HG02763 (cell line): Measurements from ENCODE around the gene BRWD1.

Experiments used
- ATAC-seq: cut with Tn5 transposase; IDR thresholded peaks from one replicate; pipeline ENCODE4 v1.9.1; 2021; ENCODE audit warnings: mild to moderate bottlenecking, moderate library complexity; ENCODE audit not compliant: unreplicated experiment

BRWD1 gene

GRCh38 chr21:39330001-39330400 lies 16.6 kb upstream of the BRWD1 start:
- ATAC-seq: no peak

GRCh38 chr21:39327727-39328126 lies 14.3 kb upstream of the BRWD1 start:
- no peak for ATAC-seq

DNA sequence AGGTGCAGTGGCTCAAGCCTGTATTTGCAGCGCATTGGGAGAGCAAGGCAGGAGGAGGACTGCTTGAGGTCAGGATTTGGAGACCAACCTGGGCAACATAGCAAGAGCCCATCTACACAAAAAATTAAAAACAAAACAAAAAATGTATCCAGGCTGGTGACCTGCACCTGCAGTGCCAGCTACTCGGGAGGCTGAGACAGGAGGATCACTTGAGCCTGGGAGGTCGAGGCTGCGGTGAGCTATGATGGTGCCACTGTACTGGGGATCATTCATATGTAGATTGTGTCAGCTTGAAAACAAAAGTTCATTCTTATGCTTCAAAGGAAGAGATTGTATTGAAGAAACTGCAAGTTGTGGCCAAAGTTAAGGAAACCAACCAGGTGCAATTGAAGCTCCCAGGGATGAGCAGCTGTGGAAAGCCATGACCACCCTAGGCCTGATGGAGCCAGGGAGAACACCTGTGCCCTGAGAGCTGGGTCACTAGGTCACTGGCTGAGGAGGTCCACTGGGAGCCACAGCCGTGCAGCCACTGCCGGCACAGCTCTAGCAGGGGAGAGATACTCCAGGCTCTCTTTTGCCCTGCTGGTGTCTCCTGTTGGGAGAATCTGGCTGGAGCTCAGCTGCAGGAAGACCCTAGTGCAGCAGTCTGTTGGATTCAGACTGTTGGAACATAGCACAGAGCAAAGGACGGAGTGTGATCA lies 13.3 kb upstream of the BRWD1 start:
- ATAC-seq: no peak

DNA sequence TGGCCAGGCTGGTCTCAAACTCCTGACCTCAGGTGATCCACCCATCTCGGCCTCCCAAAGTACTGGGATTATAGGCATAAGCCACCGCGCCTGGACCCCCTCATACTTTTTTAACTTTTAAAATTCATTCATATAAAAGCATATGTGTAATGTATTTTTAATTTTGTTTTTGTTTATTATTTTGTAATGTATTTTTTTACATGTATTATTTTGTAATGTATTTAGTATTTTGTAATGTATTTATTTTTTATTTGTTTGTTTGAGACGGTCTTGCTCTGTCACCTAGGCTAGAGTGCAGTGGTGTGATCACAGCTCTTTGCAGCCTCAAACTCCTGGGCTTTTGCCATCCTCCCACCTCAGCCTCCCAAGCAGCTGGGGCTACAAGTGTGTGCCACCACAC lies 12.0 kb upstream of the BRWD1 start:
- no peak for ATAC-seq

- ATAC-seq: no peak
These were observed 8.0 kb upstream of the BRWD1 start for GRCh38 chr21:39321424-39321823.

- no peak for ATAC-seq
These were observed 6.4 kb upstream of the BRWD1 start for GRCh38 chr21:39319814-39320332.

DNA sequence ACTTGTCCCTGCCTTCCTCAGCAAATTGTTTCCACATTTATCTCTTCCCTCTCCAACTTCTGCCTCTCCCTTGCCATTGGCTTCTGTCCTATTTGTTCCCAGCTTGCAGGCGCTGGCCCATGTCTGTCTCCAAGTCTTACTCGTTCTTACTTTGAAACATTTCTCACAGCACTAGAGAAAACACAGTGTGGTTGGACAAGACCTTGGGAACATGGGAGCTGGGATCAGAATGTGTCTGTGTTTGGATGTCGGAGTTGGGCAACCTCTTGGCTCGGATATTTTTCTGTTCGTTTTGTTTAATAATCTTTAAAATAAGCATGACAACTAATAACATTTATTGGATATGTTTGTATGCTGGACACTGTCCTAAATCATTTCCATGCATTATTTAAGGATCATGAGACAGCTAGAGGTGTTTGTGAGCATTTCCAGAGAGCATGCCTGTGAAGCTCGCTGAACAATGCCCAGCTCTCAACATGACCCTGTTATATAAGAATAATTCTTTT lies 5.9 kb upstream of the BRWD1 start:
- ATAC-seq: no peak

- ATAC-seq: no peak
These were observed 4.9 kb upstream of the BRWD1 start for GRCh38 chr21:39318091-39318959.

DNA sequence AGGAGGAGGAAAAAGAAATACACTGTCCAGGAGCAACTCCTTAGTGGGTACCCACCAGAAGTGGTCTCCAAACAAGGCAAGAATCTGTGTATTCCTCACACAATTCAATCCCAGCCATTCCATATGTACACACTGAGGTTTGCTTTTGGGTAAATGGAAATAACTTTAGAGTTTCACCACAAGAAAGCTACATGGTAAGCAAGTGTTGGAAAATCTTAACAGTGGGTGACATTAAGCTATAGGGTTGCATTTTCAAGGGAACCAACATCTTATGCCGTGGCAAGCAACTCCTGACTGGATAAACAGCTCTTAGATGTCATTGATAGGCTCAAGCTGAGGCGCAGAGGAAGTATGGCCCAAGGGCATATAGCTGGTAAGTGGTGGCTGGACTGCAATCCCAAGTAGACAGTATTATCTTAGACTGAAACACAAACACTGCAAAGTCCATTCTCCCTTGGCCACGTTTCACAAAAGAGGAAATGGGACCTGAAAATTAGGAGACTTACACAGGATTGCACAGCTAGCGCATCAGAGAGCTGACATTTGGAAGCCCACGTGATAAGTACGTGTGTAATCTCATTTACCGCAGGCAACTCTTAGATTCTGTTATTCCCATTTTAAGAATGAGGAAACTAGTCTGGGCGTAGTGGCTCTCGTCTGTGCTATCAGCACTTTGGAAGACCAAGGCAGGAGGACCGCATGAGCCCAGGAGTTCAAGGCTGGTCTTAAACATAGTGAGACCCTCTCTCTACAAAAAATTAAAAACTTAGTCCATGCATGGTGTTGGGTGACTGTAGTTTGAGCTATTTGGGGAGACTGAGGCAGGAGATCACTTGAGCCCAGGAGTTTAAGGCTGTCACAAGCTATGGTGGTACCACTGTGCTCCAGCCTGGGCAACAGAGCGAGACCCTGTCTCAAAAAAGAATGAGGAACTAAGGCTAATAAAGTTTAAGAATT lies 4.0 kb upstream of the BRWD1 start:
- no peak for ATAC-seq

DNA sequence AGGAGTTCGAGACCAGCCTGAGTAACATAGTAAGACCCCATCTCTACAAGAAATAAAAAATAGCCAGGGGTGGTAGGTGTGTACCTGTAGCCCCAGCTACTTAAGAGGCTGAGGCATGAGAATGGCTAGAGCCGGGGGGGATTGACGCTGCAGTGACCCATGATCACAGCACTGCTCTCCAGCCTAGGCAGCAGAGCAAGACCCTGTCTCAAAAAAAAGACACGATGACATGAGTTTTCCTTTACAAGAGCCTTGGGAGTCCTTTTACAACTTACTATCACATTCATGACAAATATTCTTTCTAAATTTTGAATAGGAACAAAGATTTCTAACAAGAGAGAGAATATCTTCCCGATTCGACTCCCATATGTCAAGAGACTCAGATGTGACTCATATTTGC lies 3.3 kb upstream of the BRWD1 start:
- no peak for ATAC-seq

DNA sequence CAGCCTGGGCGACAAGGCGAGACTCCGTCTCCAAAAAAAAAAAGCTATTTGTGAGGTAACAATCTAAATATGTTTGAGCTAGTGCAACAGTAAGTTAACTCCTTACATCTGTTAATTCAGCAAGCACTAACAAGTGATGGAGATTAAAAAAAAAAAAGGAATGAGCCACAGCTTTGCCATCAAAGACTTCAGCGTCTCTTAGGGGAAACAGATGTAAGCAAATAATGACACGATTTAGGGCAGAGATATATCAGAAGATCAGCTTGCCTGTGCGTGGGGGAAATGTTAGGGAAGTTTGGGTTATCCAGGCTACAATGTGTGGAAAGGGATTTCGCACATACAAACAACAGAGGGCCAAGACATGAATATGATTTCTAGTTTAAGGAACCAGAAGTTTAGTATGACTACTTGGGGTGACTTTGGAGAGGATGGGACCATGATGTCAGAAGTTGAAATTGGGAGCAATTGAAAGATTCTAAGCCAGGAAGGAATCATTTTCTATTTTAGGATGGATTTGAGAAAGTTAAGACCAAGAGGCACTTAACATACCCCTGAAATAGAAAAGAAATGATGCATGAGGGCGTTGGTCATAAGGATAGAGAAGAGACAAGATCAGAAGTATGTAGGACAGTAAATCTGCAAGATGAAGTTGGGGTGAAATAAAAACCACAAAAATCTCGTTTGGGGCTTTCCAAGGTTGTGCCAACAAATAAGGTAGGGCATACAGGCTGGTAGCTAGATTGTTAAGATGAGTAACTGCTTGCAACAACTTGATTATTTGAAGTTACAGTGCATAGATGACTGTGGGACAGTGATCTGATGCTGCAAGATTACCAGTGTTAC lies 2.4 kb upstream of the BRWD1 start:
- ATAC-seq: no peak

- no peak for ATAC-seq
These were observed 953 bp upstream of the BRWD1 start for GRCh38 chr21:39314143-39315027.

- ATAC-seq: peak; percentile 2
These were observed 326 bp downstream of the BRWD1 start for GRCh38 chr21:39313042-39313570.

GRCh38 chr21:39312112-39313041 lies 1.1 kb downstream of the BRWD1 start:
- peak; percentile 80 for ATAC-seq

- ATAC-seq: no peak
These were observed 2.3 kb downstream of the BRWD1 start for GRCh38 chr21:39311164-39311563.

- ATAC-seq: no peak
These were observed 6.0 kb downstream of the BRWD1 start for GRCh38 chr21:39307466-39307865.

DNA sequence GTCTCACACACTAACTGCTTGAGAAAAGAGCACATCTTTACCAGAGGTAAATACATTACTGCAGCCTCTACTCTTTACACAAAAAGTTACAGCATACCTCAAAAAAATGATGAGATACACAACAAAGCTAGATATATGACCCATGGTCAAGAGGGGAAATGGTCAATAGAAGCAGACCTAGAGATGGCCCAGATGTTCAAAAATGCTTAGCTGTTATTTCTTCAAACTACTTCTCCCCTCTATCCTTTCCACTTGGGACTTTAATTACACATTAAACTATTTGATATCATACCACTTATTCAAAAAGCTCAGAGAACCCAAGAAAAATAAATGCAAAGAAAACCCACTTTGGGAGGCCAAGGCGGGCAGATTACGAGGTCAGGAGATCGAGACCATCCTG lies 12.8 kb downstream of the BRWD1 start:
- ATAC-seq: no peak

- no peak for ATAC-seq
These were observed 16.5 kb downstream of the BRWD1 start for GRCh38 chr21:39296891-39297290.
